Activated naive CD4-positive, alpha-beta T cell treated with anti-CD3 and anti-CD28 coated beads, Interleukin-2, amount 50 U/mL, for 16 hours (primary cell): ENCODE measurements around the gene TCTA.

Source experiments
- DNase-seq: peaks from one replicate; pipeline ENCODE4 v3.0.0-alpha.2; 2020

The TCTA gene

DNA sequence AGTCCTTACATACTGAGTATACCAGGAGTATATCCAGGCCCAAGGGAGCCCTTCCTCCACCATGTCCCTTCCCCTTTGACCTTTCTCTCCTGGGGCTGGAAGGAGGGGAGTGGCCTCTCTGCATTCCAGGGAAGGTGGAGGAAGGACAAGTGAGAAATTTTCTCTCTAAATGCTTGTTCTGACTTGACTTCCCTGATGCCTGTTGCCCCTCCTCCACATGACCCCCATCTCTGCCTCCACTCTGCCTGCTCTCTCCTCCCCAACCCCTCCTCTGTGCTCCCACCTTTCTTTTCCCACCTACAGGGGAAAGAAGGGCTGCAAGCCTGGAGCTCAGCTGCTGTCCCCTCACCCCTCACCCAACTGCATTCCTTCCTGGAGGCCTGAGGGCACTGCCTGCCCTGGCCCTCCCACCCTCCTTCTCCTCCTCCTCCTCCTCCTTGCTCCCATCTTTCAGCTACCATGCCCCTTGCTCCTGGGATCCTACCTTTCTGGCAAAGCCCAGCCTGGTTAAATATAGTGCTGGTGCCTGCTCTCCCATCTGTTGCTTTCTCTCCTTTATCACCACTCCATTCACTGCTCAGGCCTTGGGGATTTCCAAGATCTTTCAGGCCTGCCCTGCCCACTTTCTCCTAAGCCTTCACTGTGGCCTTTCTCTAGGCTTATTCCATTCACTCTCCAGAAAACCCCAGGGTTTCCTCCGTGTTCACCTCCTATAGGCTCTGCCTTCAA lies 49.4 kb downstream of the TCTA start:
- no peak for DNase-seq

DNA sequence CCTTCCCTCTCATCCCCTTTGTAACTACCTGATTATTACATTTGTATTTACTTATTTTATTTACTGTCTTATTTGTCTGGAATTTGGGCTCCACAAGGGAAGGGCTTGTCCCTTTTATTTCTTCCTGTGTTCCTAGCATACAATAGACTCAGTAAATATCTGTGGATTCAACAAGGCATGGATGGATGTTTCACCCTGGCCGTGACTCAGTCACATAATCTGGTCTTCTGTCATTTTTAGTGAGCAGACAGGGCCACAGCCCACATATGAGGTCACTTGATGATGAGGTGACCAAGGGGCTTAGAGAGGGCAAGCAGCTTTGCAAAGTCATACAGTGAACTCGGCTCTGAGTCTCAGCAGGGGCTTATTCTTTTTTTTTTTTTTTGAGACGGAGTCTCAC lies 50.0 kb downstream of the TCTA start:
- no peak for DNase-seq

DNA sequence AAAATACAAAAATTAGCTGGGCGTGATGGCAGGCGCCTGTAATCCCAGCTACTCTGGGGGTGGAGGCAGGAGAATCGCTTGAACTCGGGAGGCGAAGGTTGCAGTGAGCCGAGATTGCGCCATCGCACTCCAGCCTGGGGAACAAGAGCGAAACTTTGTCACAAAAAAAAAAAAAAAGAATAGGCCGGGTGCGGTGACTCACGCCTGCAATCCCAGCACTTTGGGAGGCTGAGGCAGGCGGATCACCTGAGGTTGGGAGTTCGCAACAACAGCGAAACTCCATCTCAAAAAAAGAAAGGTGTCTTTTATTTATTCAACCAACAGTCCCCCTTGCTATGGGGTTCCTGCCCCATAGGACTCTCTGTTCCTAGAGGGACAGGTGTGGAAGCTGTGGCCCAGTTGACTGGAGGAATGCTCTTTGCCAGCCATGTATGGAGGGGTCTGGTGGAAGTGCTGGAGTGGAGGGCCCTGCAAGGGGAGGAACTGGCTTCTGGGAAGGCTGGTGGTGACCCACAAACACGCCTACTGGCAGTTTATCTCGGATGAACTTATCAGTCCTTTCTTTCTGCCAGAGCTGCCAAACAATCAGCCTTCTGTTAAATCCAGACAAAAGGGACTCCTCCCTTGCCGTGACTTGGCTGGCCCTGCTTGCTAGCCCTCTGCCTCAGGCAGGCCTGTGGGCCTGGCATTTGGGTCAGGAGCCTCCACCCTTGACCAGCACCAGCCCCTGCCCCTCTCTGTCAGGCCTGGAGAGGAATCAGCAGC lies 53.2 kb downstream of the TCTA start:
- DNase-seq: no peak
